ENCODE results near the gene RPS6KA3.

RPS6KA3 gene

GRCh38 chrX:20269848-20270561 is 3.3 kb upstream of the RPS6KA3 start:
- H2BK5ac ChIP-seq (ENCODE audit: low read length) = no peak overlapping the region
- H3K36me3 ChIP-seq (ENCODE audit: control insufficient read depth, insufficient read depth, low read length) = no peaks in the 10 kb centered on the region
- H3K9ac ChIP-seq (ENCODE audit: low read length) = no peak overlapping the region
- no peak overlapping the region for H2AK5ac ChIP-seq (ENCODE audit: low read length)
- no peak overlapping the region for H3K4ac ChIP-seq (ENCODE audit: low read depth, low read length)
- DNase-seq = no peak
- no peak overlapping the region for H3K27ac ChIP-seq (ENCODE audit: low read depth, low read length)
- no peak overlapping the region for H3K56ac ChIP-seq (ENCODE audit: low read length)
- no peaks in the 10 kb centered on the region for H3K27me3 ChIP-seq (ENCODE audit: insufficient read depth, low read length, poor library complexity)
- no peak overlapping the region for H3K18ac ChIP-seq (ENCODE audit: low read length)
- H3K4me1 ChIP-seq (ENCODE audit: control insufficient read depth, low read depth, low read length) = no peaks in the 10 kb centered on the region
- no peak overlapping the region for H3K4me3 ChIP-seq (ENCODE audit: low read length)
- no peak overlapping the region for H3K4me2 ChIP-seq (ENCODE audit: low read length)
- H4K8ac ChIP-seq (ENCODE audit: low read depth, low read length) = no peak overlapping the region
- no peak overlapping the region for H4K5ac ChIP-seq (ENCODE audit: low read length)
- no peaks in the 10 kb centered on the region for H3K79me2 ChIP-seq (ENCODE audit: control insufficient read depth, insufficient read depth, low read length)
- no peaks in the 10 kb centered on the region for H3K79me1 ChIP-seq (ENCODE audit: low read length)
- no CpG with 5 or more reads among the region's 4 CpGs for WGBS (ENCODE audit: extremely low coverage, insufficient coverage, low lambda C conversion rate)
- no peak overlapping the region for H3K23ac ChIP-seq (ENCODE audit: low read length)
- H2BK15ac ChIP-seq (replicated peaks; ENCODE audit: low read depth) = no peak overlapping the region
- no peak overlapping the region for H2BK120ac ChIP-seq (ENCODE audit: low read depth, low read length)

DNA sequence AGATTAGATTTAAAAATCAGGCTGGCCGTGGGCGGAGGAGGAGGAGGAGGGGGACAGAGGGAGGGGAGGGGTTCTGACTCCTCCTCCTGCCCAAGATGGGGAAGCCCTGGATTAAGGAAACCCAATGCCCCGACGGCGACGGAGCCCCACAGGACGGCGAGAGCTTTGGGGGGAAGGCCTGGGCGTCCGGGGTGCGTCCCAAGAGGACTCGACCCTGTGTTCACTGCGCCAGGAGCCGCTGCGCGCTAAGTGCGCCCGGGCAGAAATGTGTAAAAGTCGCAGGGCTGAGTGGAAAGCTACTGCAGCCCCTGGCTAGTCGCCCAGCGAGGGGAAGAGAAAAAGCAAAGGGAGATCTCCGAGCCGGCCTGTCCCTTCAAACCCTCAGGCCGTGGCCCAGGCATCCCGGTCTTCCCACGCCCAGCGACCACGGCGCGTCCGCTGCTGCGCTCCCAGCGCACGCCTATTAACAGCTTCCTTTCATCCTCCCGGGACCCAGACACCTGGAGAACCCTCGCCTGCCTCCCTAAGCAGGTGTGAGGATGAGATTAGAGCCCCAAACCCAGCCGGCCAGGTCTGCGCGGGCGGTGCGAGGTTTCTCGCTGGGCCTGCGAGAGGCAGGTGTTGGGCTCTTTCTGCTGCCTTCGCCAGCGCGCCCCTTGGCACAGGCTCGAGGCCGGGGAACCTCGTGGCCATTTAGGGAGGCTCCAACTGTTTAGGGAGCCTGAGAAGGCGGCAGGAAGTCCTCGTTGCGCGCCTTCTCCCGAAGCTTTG is 1.4 kb upstream of the RPS6KA3 start:
- Histone ChIP-seq H3K9ac (ENCODE audit: low read length) (peak overlapping the region; percentile 59), H3K18ac (ENCODE audit: low read length) (no peak overlapping the region), H3K4me1 (ENCODE audit: control insufficient read depth, low read depth, low read length) (no peaks in the 10 kb centered on the region), H3K23ac (ENCODE audit: low read length) (no peak overlapping the region), H3K4me2 (ENCODE audit: low read length) (peak overlapping the region; percentile 44), H3K36me3 (ENCODE audit: control insufficient read depth, insufficient read depth, low read length) (no peaks in the 10 kb centered on the region), H2BK120ac (ENCODE audit: low read depth, low read length) (no peak overlapping the region), H3K79me2 (ENCODE audit: control insufficient read depth, insufficient read depth, low read length) (no peaks in the 10 kb centered on the region), H2BK15ac (replicated peaks; ENCODE audit: low read depth) (no peak overlapping the region), H4K5ac (ENCODE audit: low read length) (no peak overlapping the region), H2BK5ac (ENCODE audit: low read length) (no peak overlapping the region), H2AK5ac (ENCODE audit: low read length) (no peak overlapping the region), H4K8ac (ENCODE audit: low read depth, low read length) (no peak overlapping the region), H3K56ac (ENCODE audit: low read length) (peak overlapping the region; percentile 74), H3K4ac (ENCODE audit: low read depth, low read length) (no peak overlapping the region), H3K27ac (ENCODE audit: low read depth, low read length) (no peak overlapping the region), H3K27me3 (ENCODE audit: insufficient read depth, low read length, poor library complexity) (no peaks in the 10 kb centered on the region), H3K79me1 (ENCODE audit: low read length) (no peaks in the 10 kb centered on the region), H3K4me3 (ENCODE audit: low read length) (no peak overlapping the region)
- WGBS (ENCODE audit: extremely low coverage, insufficient coverage, low lambda C conversion rate) = no CpG with 5 or more reads among the region's 54 CpGs
- DNase-seq = peak; percentile 51

GRCh38 chrX:20267607-20267930 is 860 bp upstream of the RPS6KA3 start:
- Histone ChIP-seq H2BK120ac (ENCODE audit: low read depth, low read length) (no peak overlapping the region), H4K8ac (ENCODE audit: low read depth, low read length) (no peak overlapping the region), H3K27me3 (ENCODE audit: insufficient read depth, low read length, poor library complexity) (no peaks in the 10 kb centered on the region), H2BK5ac (ENCODE audit: low read length) (no peak overlapping the region), H3K4ac (ENCODE audit: low read depth, low read length) (no peak overlapping the region), H2AK5ac (ENCODE audit: low read length) (no peak overlapping the region), H3K4me1 (ENCODE audit: control insufficient read depth, low read depth, low read length) (no peaks in the 10 kb centered on the region), H3K79me1 (ENCODE audit: low read length) (no peaks in the 10 kb centered on the region), H3K79me2 (ENCODE audit: control insufficient read depth, insufficient read depth, low read length) (no peaks in the 10 kb centered on the region), H3K23ac (ENCODE audit: low read length) (no peak overlapping the region), H3K18ac (ENCODE audit: low read length) (no peak overlapping the region), H2BK15ac (replicated peaks; ENCODE audit: low read depth) (no peak overlapping the region), H3K27ac (ENCODE audit: low read depth, low read length) (no peak overlapping the region), H3K56ac (ENCODE audit: low read length) (peak overlapping the region; percentile 73), H3K4me3 (ENCODE audit: low read length) (no peak overlapping the region), H3K4me2 (ENCODE audit: low read length) (peak overlapping the region; percentile 50), H3K36me3 (ENCODE audit: control insufficient read depth, insufficient read depth, low read length) (no peaks in the 10 kb centered on the region), H3K9ac (ENCODE audit: low read length) (peak overlapping the region; percentile 63), H4K5ac (ENCODE audit: low read length) (no peak overlapping the region)
- DNase-seq = no peak
- WGBS (ENCODE audit: extremely low coverage, insufficient coverage, low lambda C conversion rate) = no CpG with 5 or more reads among the region's 14 CpGs

DNA sequence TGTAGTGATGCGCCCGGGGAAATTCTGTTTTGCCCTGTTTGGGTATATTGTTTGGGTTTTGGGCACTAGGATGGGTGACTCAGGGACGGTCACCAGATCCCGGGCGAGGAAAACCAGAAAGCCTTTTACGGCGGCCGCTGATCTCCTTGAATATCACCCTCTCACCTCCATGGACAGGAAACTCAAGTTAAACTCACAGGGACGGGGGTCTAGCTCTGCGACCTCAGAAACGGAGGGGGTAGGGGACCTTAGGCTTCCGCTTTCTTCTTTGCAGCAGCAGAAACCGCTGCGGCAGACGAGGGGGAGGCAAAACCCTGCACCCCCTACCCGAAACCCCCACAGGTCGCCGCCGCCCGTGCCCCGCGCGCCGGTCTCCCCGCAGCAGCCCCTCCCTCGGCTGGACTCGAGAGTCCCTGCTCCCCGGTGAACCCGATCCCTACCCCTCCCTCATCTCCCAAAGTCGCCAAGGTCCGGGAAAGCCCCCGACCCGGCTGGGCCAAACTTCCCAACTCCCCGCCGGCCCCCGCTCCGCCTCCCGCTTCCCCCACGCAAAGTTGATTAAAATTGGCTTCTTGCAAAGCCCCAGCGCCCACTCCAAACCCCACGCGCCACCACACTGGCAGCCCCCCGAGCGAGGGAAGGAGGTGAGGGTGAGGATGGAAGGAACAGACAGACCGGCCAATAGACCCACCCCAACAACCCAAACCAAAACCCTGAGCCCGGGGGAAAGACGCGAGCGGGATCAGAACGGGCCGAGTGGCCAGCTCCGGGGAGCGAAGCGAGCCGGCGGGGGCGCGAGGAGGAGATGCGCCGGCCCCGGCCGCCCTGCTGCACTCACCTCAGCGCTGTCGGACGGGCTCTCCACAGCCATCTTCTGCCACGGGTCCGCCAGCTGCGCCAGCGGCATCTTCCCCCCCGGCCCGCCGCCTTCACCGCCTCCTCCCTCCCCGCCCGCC is 705 bp downstream of the RPS6KA3 start:
- Histone ChIP-seq H4K8ac (ENCODE audit: low read depth, low read length) (no peak overlapping the region), H3K79me2 (ENCODE audit: control insufficient read depth, insufficient read depth, low read length) (peaks cover 2% of the 10 kb centered on the region), H2AK5ac (ENCODE audit: low read length) (no peak overlapping the region), H3K27ac (ENCODE audit: low read depth, low read length) (peak overlapping the region; percentile 76), H2BK5ac (ENCODE audit: low read length) (no peak overlapping the region), H2BK120ac (ENCODE audit: low read depth, low read length) (peak overlapping the region; percentile 74), H3K56ac (ENCODE audit: low read length) (peak overlapping the region; percentile 82), H3K36me3 (ENCODE audit: control insufficient read depth, insufficient read depth, low read length) (no peaks in the 10 kb centered on the region), H3K4me2 (ENCODE audit: low read length) (peak overlapping the region; percentile 28), H3K4ac (ENCODE audit: low read depth, low read length) (peak overlapping the region; percentile 81), H3K23ac (ENCODE audit: low read length) (no peak overlapping the region), H3K79me1 (ENCODE audit: low read length) (peaks cover 2% of the 10 kb centered on the region), H3K4me3 (ENCODE audit: low read length) (peak overlapping the region; percentile 53), H3K27me3 (ENCODE audit: insufficient read depth, low read length, poor library complexity) (no peaks in the 10 kb centered on the region), H3K18ac (ENCODE audit: low read length) (peak overlapping the region; percentile 97), H3K9ac (ENCODE audit: low read length) (peak overlapping the region; percentile 74), H3K4me1 (ENCODE audit: control insufficient read depth, low read depth, low read length) (no peaks in the 10 kb centered on the region), H2BK15ac (replicated peaks; ENCODE audit: low read depth) (no peak overlapping the region), H4K5ac (ENCODE audit: low read length) (no peak overlapping the region)
- DNase-seq = peak; percentile 20
- WGBS (ENCODE audit: extremely low coverage, insufficient coverage, low lambda C conversion rate) = no CpG with 5 or more reads among the region's 75 CpGs

DNA sequence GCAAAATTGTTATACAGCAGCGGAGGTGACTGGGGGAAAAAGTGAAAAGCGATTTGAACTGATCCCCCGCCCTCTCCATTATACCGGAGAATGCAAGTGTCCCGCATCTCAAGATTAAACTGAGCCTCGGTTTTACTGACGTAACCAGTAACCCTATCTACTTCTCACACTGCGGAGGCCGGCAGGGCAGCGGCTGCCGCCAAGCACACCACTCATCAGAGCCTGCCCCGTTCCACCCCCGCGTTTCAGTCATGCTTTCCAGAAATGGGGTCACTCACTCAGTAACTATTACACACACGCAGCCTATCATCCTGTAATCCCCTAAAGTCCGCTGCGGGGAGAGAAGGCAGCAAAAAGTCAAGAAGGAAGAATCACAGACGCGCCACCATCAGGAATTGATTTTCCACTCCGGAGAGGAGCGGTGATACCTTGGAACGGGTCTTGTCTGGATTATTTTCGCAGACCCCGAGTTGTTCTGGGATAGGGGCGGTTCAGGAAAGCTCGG is 1.4 kb downstream of the RPS6KA3 start:
- H3K4me2 ChIP-seq (ENCODE audit: low read length) = peak overlapping the region; percentile 29
- H3K36me3 ChIP-seq (ENCODE audit: control insufficient read depth, insufficient read depth, low read length) = no peaks in the 10 kb centered on the region
- no peaks in the 10 kb centered on the region for H3K4me1 ChIP-seq (ENCODE audit: control insufficient read depth, low read depth, low read length)
- no peak overlapping the region for H2AK5ac ChIP-seq (ENCODE audit: low read length)
- H3K4ac ChIP-seq (ENCODE audit: low read depth, low read length) = no peak overlapping the region
- peak overlapping the region; percentile 51 for H3K27ac ChIP-seq (ENCODE audit: low read depth, low read length)
- no peak overlapping the region for H4K8ac ChIP-seq (ENCODE audit: low read depth, low read length)
- H3K9ac ChIP-seq (ENCODE audit: low read length) = peak overlapping the region; percentile 74
- H3K79me1 ChIP-seq (ENCODE audit: low read length) = peaks cover 2% of the 10 kb centered on the region
- no CpG with 5 or more reads among the region's 26 CpGs for WGBS (ENCODE audit: extremely low coverage, insufficient coverage, low lambda C conversion rate)
- H3K56ac ChIP-seq (ENCODE audit: low read length) = peak overlapping the region; percentile 82
- no peak overlapping the region for H2BK5ac ChIP-seq (ENCODE audit: low read length)
- peaks cover 2% of the 10 kb centered on the region for H3K79me2 ChIP-seq (ENCODE audit: control insufficient read depth, insufficient read depth, low read length)
- H3K27me3 ChIP-seq (ENCODE audit: insufficient read depth, low read length, poor library complexity) = no peaks in the 10 kb centered on the region
- no peak overlapping the region for H3K23ac ChIP-seq (ENCODE audit: low read length)
- H4K5ac ChIP-seq (ENCODE audit: low read length) = no peak overlapping the region
- DNase-seq = peak; percentile 73
- H3K18ac ChIP-seq (ENCODE audit: low read length) = peak overlapping the region; percentile 80
- peak overlapping the region; percentile 53 for H3K4me3 ChIP-seq (ENCODE audit: low read length)
- no peak overlapping the region for H2BK120ac ChIP-seq (ENCODE audit: low read depth, low read length)
- H2BK15ac ChIP-seq (replicated peaks; ENCODE audit: low read depth) = no peak overlapping the region

All from mesendoderm (in vitro differentiated cells).